ENCODE results near the gene LMCD1.

Gene LMCD1

DNA sequence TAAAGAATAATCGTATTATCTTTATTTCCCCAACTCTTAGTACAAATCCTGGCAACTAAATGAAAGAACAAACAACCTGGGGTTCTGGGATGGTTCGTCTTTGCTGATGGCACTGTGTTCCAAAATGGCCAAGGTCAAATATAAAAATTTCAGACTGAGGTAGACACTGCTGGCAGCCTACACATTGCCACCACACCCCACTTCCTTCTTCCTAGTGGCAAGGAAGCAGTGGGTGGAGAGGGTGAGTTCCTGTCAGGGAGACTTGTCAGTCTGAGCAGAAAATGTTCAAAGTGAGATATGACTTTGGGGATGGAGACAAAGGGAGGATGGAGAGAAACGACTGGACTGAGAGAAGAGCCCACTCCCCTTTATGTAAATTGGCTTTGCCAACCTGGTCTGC, 69.6 kb downstream of the LMCD1 start:
- ATAC-seq (ENCODE audit: insufficient read depth, low read depth) (no peak), DNase-seq (no peak)
- H3K79me2 ChIP-seq (ENCODE audit: insufficient read depth, low read length), result no peaks in the 10 kb centered on the region
- no peak overlapping the region for H3K9ac ChIP-seq (ENCODE audit: low read depth, low read length)
- no peak overlapping the region for H3K27ac ChIP-seq (ENCODE audit: low read length)
- H3K27me3 ChIP-seq (ENCODE audit: insufficient read depth, low read length, poor library complexity), result no peaks in the 10 kb centered on the region
- no peaks in the 10 kb centered on the region for H4K20me1 ChIP-seq (ENCODE audit: insufficient read depth, low read length)
- H3K4me3 ChIP-seq (ENCODE audit: low read depth in 1 of 2, low read length in 2 of 2), result no peak overlapping the region
- no peak overlapping the region for H3K4me2 ChIP-seq (ENCODE audit: insufficient read depth, low read length)
- H3K9me3 ChIP-seq (ENCODE audit: insufficient read depth, low read length, severe bottlenecking), result no peaks in the 10 kb centered on the region
- TF ChIP-seq CTCF (IDR thresholded peaks at IDR 0.05; ENCODE audit: borderline replicate concordance, extremely low read depth, low read length, poor library complexity, severe bottlenecking), result no peak
- TF ChIP-seq EZH2 (IDR thresholded peaks at IDR 0.05; ENCODE audit: borderline replicate concordance, low read depth, low read length, severe bottlenecking), result no peak
- no peaks in the 10 kb centered on the region for H3K36me3 ChIP-seq (ENCODE audit: insufficient read depth, low read length)
- H3K4me1 ChIP-seq (ENCODE audit: insufficient read depth, low read length), result no peaks in the 10 kb centered on the region
- H2AFZ ChIP-seq (ENCODE audit: low read depth, low read length), result no peak overlapping the region

- Histone ChIP-seq H3K79me2 (ENCODE audit: insufficient read depth, low read length) (no peaks in the 10 kb centered on the region), H3K9me3 (ENCODE audit: insufficient read depth, low read length, severe bottlenecking) (no peaks in the 10 kb centered on the region), H3K36me3 (ENCODE audit: insufficient read depth, low read length) (no peaks in the 10 kb centered on the region), H3K4me3 (ENCODE audit: low read depth in 1 of 2, low read length in 2 of 2) (no peak overlapping the region), H3K27ac (ENCODE audit: low read length) (no peak overlapping the region), H3K4me2 (ENCODE audit: insufficient read depth, low read length) (no peak overlapping the region), H2AFZ (ENCODE audit: low read depth, low read length) (no peak overlapping the region), H3K9ac (ENCODE audit: low read depth, low read length) (no peak overlapping the region), H4K20me1 (ENCODE audit: insufficient read depth, low read length) (no peaks in the 10 kb centered on the region), H3K4me1 (ENCODE audit: insufficient read depth, low read length) (no peaks in the 10 kb centered on the region), H3K27me3 (ENCODE audit: insufficient read depth, low read length, poor library complexity) (no peaks in the 10 kb centered on the region)
- TF ChIP-seq EZH2 (IDR thresholded peaks at IDR 0.05; ENCODE audit: borderline replicate concordance, low read depth, low read length, severe bottlenecking) (no peak), CTCF (IDR thresholded peaks at IDR 0.05; ENCODE audit: borderline replicate concordance, extremely low read depth, low read length, poor library complexity, severe bottlenecking) (no peak)
- ATAC-seq (ENCODE audit: insufficient read depth, low read depth) (no peak), DNase-seq (no peak)
Measured at GRCh38 chr3:8573342-8573926, 71.8 kb downstream of the LMCD1 start.

DNA sequence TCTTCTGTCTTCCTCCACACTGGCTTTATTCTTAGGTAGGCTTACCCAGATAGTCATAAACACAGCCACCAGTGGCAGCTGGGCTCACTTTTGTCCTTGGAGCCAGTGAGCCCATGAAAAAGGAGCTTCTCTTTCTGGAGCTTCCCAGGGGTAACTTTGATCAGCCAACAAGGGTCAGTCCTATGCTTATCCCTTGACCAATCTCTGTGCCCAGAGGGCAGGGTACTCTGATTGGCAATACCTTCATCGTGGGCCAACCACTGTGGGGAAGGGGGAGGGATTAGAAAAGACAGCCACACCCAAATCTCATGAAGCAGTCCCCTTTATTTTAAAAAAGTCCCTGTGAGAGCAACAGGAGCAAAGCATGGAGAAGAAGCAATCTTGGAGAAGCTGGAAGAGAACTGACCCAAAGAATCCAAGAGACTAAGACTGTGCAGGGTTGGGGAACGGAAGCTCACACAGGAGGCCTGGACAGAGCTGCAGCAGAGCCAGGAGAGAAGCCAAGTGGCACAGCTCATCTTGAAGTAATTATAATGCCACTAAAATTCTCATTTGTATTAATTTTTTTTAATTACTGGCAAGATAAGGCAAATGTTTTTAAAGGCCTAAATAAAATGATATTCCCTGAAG, 72.5 kb downstream of the LMCD1 start:
- Histone ChIP-seq H2AFZ (ENCODE audit: low read depth, low read length) (no peak overlapping the region), H3K9me3 (ENCODE audit: insufficient read depth, low read length, severe bottlenecking) (no peaks in the 10 kb centered on the region), H3K27me3 (ENCODE audit: insufficient read depth, low read length, poor library complexity) (no peaks in the 10 kb centered on the region), H3K9ac (ENCODE audit: low read depth, low read length) (no peak overlapping the region), H4K20me1 (ENCODE audit: insufficient read depth, low read length) (no peaks in the 10 kb centered on the region), H3K4me2 (ENCODE audit: insufficient read depth, low read length) (no peak overlapping the region), H3K36me3 (ENCODE audit: insufficient read depth, low read length) (no peaks in the 10 kb centered on the region), H3K4me3 (ENCODE audit: low read depth in 1 of 2, low read length in 2 of 2) (no peak overlapping the region), H3K79me2 (ENCODE audit: insufficient read depth, low read length) (no peaks in the 10 kb centered on the region), H3K4me1 (ENCODE audit: insufficient read depth, low read length) (no peaks in the 10 kb centered on the region), H3K27ac (ENCODE audit: low read length) (no peak overlapping the region)
- ATAC-seq (ENCODE audit: insufficient read depth, low read depth) (no peak), DNase-seq (no peak)
- TF ChIP-seq EZH2 (IDR thresholded peaks at IDR 0.05; ENCODE audit: borderline replicate concordance, low read depth, low read length, severe bottlenecking) (no peak), CTCF (IDR thresholded peaks at IDR 0.05; ENCODE audit: borderline replicate concordance, extremely low read depth, low read length, poor library complexity, severe bottlenecking) (no peak)
